ENCODE results near the gene LRRC36. TPM values are rescaled to one million over a fixed set of nuclear protein-coding genes. Genes with fewer than 3 reads are reported as not detected.

Gene LRRC36
- total and polyA plus RNA-seq, 2 experiments from 2014 or later = 0.45 TPM; not detected in 1

DNA sequence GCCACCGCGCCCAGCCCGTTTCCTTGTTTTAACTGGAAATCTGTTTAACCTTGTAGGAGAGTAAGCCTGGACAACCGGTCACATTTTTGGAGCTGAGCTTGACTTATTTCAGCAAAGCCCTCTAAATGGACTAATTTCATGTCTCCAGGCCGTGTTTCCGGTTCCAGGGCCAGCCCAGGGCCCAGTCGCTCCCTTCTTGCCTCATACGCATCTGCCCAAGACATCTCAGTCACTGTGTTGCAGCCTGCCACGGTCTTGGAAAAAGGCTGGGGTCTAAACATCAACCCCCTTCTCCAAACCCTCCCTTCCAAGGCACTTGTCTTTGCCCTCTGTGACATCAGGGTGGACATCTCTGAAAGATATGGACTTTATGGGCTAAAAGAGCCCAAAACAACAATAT, 28.3 kb upstream of the LRRC36 start:
- Histone ChIP-seq H3K27me3 (peaks cover 10% of the 10 kb centered on the region), H3K4me3 (no peak overlapping the region), H3K36me3 (no peaks in the 10 kb centered on the region), H3K9me3 (ENCODE audit: low read depth) (no peaks in the 10 kb centered on the region), H3K27ac (no peak overlapping the region), H3K4me1 (ENCODE audit: low read depth) (no peaks in the 10 kb centered on the region)
- TF ChIP-seq, protein P1, sequence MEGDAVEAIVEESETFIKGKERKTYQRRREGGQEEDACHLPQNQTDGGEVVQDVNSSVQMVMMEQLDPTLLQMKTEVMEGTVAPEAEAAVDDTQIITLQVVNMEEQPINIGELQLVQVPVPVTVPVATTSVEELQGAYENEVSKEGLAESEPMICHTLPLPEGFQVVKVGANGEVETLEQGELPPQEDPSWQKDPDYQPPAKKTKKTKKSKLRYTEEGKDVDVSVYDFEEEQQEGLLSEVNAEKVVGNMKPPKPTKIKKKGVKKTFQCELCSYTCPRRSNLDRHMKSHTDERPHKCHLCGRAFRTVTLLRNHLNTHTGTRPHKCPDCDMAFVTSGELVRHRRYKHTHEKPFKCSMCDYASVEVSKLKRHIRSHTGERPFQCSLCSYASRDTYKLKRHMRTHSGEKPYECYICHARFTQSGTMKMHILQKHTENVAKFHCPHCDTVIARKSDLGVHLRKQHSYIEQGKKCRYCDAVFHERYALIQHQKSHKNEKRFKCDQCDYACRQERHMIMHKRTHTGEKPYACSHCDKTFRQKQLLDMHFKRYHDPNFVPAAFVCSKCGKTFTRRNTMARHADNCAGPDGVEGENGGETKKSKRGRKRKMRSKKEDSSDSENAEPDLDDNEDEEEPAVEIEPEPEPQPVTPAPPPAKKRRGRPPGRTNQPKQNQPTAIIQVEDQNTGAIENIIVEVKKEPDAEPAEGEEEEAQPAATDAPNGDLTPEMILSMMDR (IDR thresholded peaks at IDR 0.05; ENCODE audit: low read depth, low read length) = no peak
- no peak for DNase-seq (ENCODE audit: low read depth in 1 of 2, low spot score in 1 of 2)

GRCh38 chr16:67299269-67299668, 27.3 kb upstream of the LRRC36 start:
- Histone ChIP-seq H3K4me1 (ENCODE audit: low read depth) (no peaks in the 10 kb centered on the region), H3K36me3 (no peaks in the 10 kb centered on the region), H3K4me3 (no peak overlapping the region), H3K9me3 (ENCODE audit: low read depth) (no peaks in the 10 kb centered on the region), H3K27me3 (peaks cover 10% of the 10 kb centered on the region), H3K27ac (no peak overlapping the region)
- no peak for DNase-seq (ENCODE audit: low read depth in 1 of 2, low spot score in 1 of 2)
- TF ChIP-seq, protein P1 (IDR thresholded peaks at IDR 0.05; ENCODE audit: low read depth, low read length) = no peak

GRCh38 chr16:67301080-67301782, 25.4 kb upstream of the LRRC36 start:
- no peak for DNase-seq (ENCODE audit: low read depth in 1 of 2, low spot score in 1 of 2)
- H3K36me3 ChIP-seq = no peaks in the 10 kb centered on the region
- H3K4me3 ChIP-seq = no peak overlapping the region
- H3K27ac ChIP-seq = no peak overlapping the region
- no peaks in the 10 kb centered on the region for H3K4me1 ChIP-seq (ENCODE audit: low read depth)
- TF ChIP-seq, protein P1 (IDR thresholded peaks at IDR 0.05; ENCODE audit: low read depth, low read length) = no peak
- H3K9me3 ChIP-seq (ENCODE audit: low read depth) = no peaks in the 10 kb centered on the region
- H3K27me3 ChIP-seq = peaks cover 10% of the 10 kb centered on the region

- Histone ChIP-seq H3K27ac (no peak overlapping the region), H3K27me3 (peaks cover 4% of the 10 kb centered on the region), H3K4me1 (ENCODE audit: low read depth) (no peaks in the 10 kb centered on the region), H3K4me3 (no peak overlapping the region), H3K9me3 (ENCODE audit: low read depth) (no peaks in the 10 kb centered on the region), H3K36me3 (no peaks in the 10 kb centered on the region)
- DNase-seq (ENCODE audit: low read depth in 1 of 2, low spot score in 1 of 2) = no peak
- TF ChIP-seq, protein P1 (IDR thresholded peaks at IDR 0.05; ENCODE audit: low read depth, low read length) = no peak
Observed at GRCh38 chr16:67302076-67302475, 24.5 kb upstream of the LRRC36 start.

DNA sequence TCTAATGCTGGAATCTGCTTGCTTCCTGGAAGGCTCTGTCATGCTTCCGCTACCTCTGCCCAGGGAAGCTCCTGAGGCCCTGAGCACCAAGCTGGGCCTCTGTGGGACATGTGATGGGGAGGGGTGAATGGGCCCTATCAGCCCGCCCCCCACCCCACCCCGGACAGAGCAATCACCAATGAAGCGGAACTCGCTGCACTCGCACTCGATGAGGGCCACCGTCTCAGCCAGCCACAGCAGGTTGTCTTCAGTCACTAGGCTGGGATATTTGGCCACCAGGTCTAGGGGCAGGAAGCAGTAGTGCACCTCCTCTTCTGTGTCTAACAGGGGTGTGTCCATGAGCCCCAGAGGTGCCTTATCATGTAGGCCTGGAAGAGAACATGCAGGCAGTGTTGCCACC, 23.6 kb upstream of the LRRC36 start:
- Histone ChIP-seq H3K27ac (no peak overlapping the region), H3K9me3 (ENCODE audit: low read depth) (no peaks in the 10 kb centered on the region), H3K27me3 (no peaks in the 10 kb centered on the region), H3K36me3 (no peaks in the 10 kb centered on the region), H3K4me3 (no peak overlapping the region), H3K4me1 (ENCODE audit: low read depth) (no peaks in the 10 kb centered on the region)
- no peak for DNase-seq (ENCODE audit: low read depth in 1 of 2, low spot score in 1 of 2)
- TF ChIP-seq, protein P1 (IDR thresholded peaks at IDR 0.05; ENCODE audit: low read depth, low read length) = no peak
